ENCODE measurements around the gene GRIK2. TPM values are rescaled to one million over a fixed set of nuclear protein-coding genes. Genes with fewer than 3 reads are reported as not detected.

GRIK2 gene
- polyA plus RNA-seq, 1 of the 3 experiments (the other 2 are of a cell fraction): 0.30 TPM

GRCh38 chr6:101445527-101445926 is 52.0 kb downstream of the GRIK2 start:
- no peak for DNase-seq
- Histone ChIP-seq H3K9me3 (no peaks in the 10 kb centered on the region), H3K27ac (ENCODE audit: low read depth in 2 of 2, low read length in 1 of 2) (no peak overlapping the region), H3K79me2 (ENCODE audit: insufficient read depth) (no peaks in the 10 kb centered on the region), H3K36me3 (replicated peaks in 1 of 2; ENCODE audit: control insufficient read depth in 1 of 2, insufficient read depth in 2 of 2, low read length in 1 of 2) (no peaks in the 10 kb centered on the region), H2AFZ (ENCODE audit: low read depth) (no peak overlapping the region), H3K4me1 (ENCODE audit: control insufficient read depth in 1 of 2, insufficient read depth in 2 of 2, low read depth in 1 of 2, low read length in 1 of 2) (no peaks in the 10 kb centered on the region; a peak in 1 of 4 replicates), H3K4me2 (no peak overlapping the region), H4K20me1 (ENCODE audit: insufficient read depth) (no peaks in the 10 kb centered on the region), H3K9ac (no peak overlapping the region), H3K9me2 (no peaks in the 10 kb centered on the region), H3K27me3 (ENCODE audit: insufficient read depth) (no peaks in the 10 kb centered on the region), H3F3A (replicated peaks; ENCODE audit: insufficient read depth) (no peaks in the 10 kb centered on the region), H3K4me3 (ENCODE audit: low read depth in 2 of 2, low read length in 1 of 2) (no peak overlapping the region)
- 17% methylated on average over 2 of the region's 2 CpGs for WGBS (ENCODE audit: low lambda C conversion rate)
- CTCF ChIA-PET: interaction anchor here (0.7 to 1.3 kb wide), 2 partner anchors 10 to 20 kb away, joined by 3 read pairs; no protein-coding TSS in a partner anchor
- TF ChIP-seq NFIC (IDR thresholded peaks at IDR 0.05; ENCODE audit: borderline replicate concordance): no peak
- POLR2A ChIA-PET: no interaction called here

- Histone ChIP-seq H3K4me2 (no peak overlapping the region), H4K20me1 (ENCODE audit: insufficient read depth) (no peaks in the 10 kb centered on the region), H3K9me2 (no peaks in the 10 kb centered on the region), H3F3A (replicated peaks; ENCODE audit: insufficient read depth) (no peaks in the 10 kb centered on the region), H3K9me3 (no peaks in the 10 kb centered on the region), H3K4me3 (ENCODE audit: low read depth in 2 of 2, low read length in 1 of 2) (no peak overlapping the region), H3K4me1 (ENCODE audit: control insufficient read depth in 1 of 2, insufficient read depth in 2 of 2, low read depth in 1 of 2, low read length in 1 of 2) (no peaks in the 10 kb centered on the region; a peak in 1 of 4 replicates), H3K27me3 (ENCODE audit: insufficient read depth) (no peaks in the 10 kb centered on the region), H3K79me2 (ENCODE audit: insufficient read depth) (no peaks in the 10 kb centered on the region), H3K27ac (ENCODE audit: low read depth in 2 of 2, low read length in 1 of 2) (no peak overlapping the region), H3K36me3 (replicated peaks in 1 of 2; ENCODE audit: control insufficient read depth in 1 of 2, insufficient read depth in 2 of 2, low read length in 1 of 2) (no peaks in the 10 kb centered on the region), H2AFZ (ENCODE audit: low read depth) (no peak overlapping the region), H3K9ac (no peak overlapping the region)
- 57% methylated on average over 5 of the region's 5 CpGs for WGBS (ENCODE audit: low lambda C conversion rate)
- TF ChIP-seq IRF3 (IDR thresholded peaks at IDR 0.05; ENCODE audit: low read depth, low read length) (no peak), EZH2phosphoT487 (IDR thresholded peaks at IDR 0.05; ENCODE audit: borderline replicate concordance, low read depth) (no peak), FOXM1 (IDR thresholded peaks at IDR 0.05; ENCODE audit: low read depth) (no peak), FOSL2 (IDR thresholded peaks at IDR 0.05; ENCODE audit: borderline replicate concordance, low read depth) (no peak), TEAD4 (IDR thresholded peaks at IDR 0.05; ENCODE audit: borderline replicate concordance, insufficient read depth) (no peak), JUND (IDR thresholded peaks at IDR 0.05) (no peak), POLR2AphosphoS5 (IDR thresholded peaks at IDR 0.05; ENCODE audit: low read depth, low read length) (no peak), REST (IDR thresholded peaks at IDR 0.05; ENCODE audit: low read depth, low read length) (no peak), YY1 (IDR thresholded peaks at IDR 0.05; ENCODE audit: low read depth) (no peak), RFX5 (IDR thresholded peaks at IDR 0.05; ENCODE audit: low read length) (no peak), GATA2 (CRISPR knock-in tag; IDR thresholded peaks at IDR 0.05) (no peak), NRF1 (IDR thresholded peaks at IDR 0.05; ENCODE audit: low read depth, low read length) (no peak), CHD2 (IDR thresholded peaks at IDR 0.05; ENCODE audit: low read length, partially characterized antibody) (no peak), FOXJ3 (CRISPR knock-in tag; IDR thresholded peaks at IDR 0.05) (no peak), TAF1 (IDR thresholded peaks at IDR 0.05; ENCODE audit: borderline replicate concordance, low read depth, low read length) (no peak), ZBTB33 (IDR thresholded peaks at IDR 0.05; ENCODE audit: borderline replicate concordance, low read depth) (no peak), SIN3A (IDR thresholded peaks at IDR 0.05; ENCODE audit: borderline replicate concordance, low read depth, low read length) (no peak), RCOR1 (IDR thresholded peaks at IDR 0.05; ENCODE audit: low read length) (no peak)
- no peak for DNase-seq
- ChIA-PET CTCF (interaction anchor here (1.0 kb wide), 1 partner anchor 27 kb away, joined by 3 read pairs; no protein-coding TSS in a partner anchor), POLR2A (interaction anchor here (1.3 kb wide), 1 partner anchor 10 kb away, joined by 3 read pairs; no protein-coding TSS in a partner anchor)
Observed at GRCh38 chr6:101450901-101451300, 57.4 kb downstream of the GRIK2 start.
